AML-193 (cell line): ENCODE measurements around the gene BMAL1.

Experiments used
- DNase-seq, 2 experiments: peaks; one replicate each; lab custom pipeline; 2025; lab: John Stamatoyannopoulos, UW

The BMAL1 gene

GRCh38 chr11:13343931-13344717, 66.5 kb downstream of the BMAL1 start:
- DNase-seq, result peak; percentile 54 to 68

GRCh38 chr11:13344818-13345217, 67.2 kb downstream of the BMAL1 start:
- no peak for DNase-seq

DNA sequence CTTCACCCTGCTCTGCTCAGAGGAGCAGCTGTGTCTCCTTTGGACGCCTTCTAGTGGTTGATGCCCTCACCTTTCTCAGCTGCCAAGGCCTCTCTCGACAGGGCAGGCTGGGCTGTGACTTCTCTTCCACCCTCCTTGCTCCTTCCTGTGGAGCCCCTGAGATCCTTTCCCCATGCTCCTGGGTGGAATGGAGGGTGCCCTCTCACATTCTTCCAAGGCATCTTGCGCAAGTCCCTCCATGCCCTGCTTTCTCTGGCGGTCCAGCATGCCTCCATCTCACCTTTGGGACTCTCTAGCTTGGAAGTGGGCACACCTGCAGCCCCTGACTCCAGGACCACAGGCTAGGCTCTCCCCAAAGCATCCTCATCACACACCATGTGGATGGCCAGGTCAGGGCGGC, 68.9 kb downstream of the BMAL1 start:
- DNase-seq, result no peak

DNA sequence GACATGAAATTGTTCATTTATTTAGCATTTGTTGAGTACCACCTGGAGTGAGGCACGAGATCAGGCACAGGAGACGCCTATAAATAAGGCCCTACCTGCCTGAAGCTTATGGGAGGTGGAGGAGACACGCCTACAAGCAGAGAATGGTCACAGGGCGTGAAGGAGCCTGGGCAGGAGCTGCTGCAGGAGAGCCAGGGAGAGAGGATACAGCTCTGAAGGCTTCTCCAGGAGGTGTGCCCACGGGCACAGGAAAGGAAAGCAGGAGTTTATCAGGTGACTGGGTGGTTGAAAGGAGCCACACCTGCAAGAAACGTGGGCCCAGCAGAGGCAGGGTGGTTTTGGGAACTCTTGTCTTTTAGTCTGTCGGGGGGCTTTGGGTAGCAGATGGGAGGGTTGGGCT, 70.3 kb downstream of the BMAL1 start:
- DNase-seq, result no peak

DNA sequence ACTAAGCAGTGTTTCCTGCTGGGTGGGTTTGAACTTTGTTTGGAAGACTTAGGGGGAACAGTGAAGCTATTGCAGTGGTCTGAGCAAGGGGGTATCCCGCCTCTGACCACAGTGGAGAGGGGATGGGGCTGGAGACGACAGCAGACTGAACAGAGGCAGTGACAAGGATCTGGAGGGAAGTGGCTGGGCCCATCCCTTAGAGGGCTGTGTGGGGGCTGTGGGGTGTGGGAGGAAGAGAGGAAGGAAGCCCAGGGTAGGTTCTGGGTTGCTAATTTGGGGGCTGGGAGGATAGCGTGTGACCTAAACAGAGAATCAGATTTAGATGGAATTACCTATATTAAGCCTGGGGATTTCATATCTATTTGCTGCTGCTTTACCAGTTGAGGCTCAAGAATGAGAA, 70.7 kb downstream of the BMAL1 start:
- DNase-seq, result no peak

- DNase-seq, result no peak
Measured at GRCh38 chr11:13349046-13349445, 71.5 kb downstream of the BMAL1 start.

DNA sequence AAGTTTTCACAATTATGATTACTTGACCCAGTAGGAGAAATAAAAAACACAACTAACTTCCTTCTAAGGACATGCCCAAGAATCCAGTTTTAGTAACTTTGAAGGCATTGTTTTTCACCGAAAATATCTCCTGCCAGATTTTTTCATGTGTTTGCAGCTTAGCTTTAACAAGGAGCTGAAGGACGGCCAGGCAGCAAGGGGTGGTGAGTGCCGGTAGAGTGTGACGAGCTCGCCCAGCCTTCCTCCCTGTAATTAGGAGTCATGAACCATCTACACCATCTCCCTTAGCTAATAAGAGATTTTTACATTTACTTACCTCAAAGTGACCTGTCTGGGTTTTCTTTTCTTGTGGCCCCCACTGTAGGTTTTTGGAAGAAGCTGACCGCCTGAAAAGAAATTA, 72.0 kb downstream of the BMAL1 start:
- DNase-seq, result no peak

- no peak for DNase-seq
Measured at GRCh38 chr11:13352711-13353110, 75.1 kb downstream of the BMAL1 start.

DNA sequence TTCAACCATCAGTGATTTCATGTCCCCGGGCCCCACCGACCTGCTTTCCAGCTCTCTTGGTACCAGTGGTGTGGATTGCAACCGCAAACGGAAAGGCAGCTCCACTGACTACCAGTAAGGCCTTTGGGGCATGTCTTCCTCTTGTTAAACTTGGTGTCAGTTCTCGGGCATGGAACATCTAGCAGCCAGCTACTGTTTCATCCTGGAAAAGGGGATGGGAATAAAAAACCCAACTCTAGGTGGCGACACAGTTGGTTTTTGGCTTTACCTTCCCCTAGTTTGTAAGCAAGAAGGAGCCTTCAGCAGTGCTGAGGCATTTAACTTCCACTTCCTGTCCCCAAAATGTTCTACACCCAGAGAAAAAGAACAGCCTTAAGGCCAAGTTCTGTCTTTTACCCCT, 76.7 kb downstream of the BMAL1 start:
- peak; percentile 32 to 42 for DNase-seq

- no peak for DNase-seq
Measured at GRCh38 chr11:13355191-13355590, 77.6 kb downstream of the BMAL1 start.

GRCh38 chr11:13357232-13357631, 79.6 kb downstream of the BMAL1 start:
- DNase-seq, result no peak

GRCh38 chr11:13358596-13359270, 81.1 kb downstream of the BMAL1 start:
- no peak for DNase-seq

GRCh38 chr11:13362596-13363109, 85.1 kb downstream of the BMAL1 start:
- DNase-seq, result no peak

DNA sequence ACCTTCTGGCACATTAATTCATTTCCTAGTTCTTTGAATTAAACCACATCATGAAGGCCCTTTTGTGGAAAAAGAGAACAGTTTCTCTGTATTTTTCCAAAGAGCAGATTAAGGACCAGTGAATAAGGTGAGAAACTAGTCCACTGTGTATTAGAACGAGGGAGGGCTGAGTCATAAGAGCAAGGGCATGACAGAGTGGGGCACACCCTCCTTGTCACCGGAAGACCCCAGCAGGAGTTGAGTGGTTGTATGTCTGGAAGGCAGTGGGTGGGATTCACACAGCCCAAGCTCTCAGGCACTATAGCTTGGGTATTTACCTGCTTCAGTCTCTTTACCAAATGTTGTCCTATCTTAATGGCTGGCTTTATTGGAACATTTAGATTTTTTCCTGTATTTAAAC, 86.8 kb downstream of the BMAL1 start:
- no peak for DNase-seq

GRCh38 chr11:13366266-13367026, 88.9 kb downstream of the BMAL1 start:
- DNase-seq, result no peak

- DNase-seq, result no peak
Measured at GRCh38 chr11:13367115-13367514, 89.5 kb downstream of the BMAL1 start.

DNA sequence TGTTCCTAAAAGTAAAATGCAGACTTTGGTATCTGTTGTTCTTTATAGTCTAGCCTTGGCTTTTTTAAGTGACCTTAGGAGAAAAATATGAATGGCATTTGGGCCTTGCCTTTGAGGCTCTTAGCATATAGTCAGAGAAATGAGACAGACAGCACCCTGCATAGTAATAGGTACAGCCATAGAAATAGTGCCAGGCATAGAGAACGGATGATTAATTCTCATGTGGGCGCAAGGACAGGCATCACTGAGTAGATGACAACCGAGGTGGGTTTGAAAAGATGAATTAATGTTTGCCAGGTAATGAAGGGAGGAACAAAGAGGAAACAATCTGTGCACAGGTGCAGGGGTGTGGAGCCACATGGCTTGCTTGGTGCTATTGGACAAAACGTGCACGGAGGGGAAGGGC, 90.5 kb downstream of the BMAL1 start:
- no peak for DNase-seq

DNA sequence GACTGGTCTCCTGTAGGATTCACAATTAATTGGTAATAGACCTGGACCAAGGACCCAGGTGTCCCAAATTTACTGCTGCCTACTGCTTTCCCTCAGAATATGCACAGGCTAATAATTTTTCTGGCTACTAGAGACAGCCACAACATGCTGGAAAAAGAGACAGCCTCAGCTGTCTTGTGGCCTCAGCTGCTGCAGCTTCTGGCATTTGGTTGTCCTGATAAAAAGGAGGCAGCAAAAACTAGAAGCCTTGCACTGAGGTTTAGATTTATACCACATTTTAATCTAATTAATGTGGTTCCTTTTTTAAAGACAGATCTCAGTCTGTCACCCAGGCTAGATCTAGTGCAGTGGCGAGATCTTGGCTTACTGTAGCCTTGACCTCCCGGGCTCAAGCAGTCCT, 95.6 kb downstream of the BMAL1 start:
- no peak for DNase-seq

- DNase-seq, result no peak
Measured at GRCh38 chr11:13375798-13376197, 98.2 kb downstream of the BMAL1 start.

- DNase-seq, result no peak
Measured at GRCh38 chr11:13376402-13376801, 98.8 kb downstream of the BMAL1 start.

DNA sequence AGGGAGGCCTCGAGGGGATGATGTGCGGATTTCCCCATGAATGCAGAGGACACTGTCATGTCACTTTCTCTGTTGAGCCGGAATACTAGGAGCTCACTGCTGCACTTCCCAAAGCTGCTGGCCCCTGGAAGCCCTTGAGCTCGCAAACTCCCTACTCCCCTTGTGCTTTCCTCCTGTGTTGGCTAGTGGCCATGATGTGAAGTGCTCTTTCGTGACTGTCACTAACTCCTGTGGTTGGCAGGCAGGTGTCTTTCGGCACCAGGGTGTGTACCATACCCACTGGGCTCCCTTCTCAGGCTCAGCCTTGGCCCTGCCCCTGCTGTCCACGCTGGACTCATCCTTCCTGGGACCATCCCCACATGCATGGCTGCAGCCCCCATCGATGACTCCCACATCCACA, 99.2 kb downstream of the BMAL1 start:
- DNase-seq, result no peak

- no peak for DNase-seq
Measured at GRCh38 chr11:13378316-13378715, 100.7 kb downstream of the BMAL1 start.

- DNase-seq, result no peak
Measured at GRCh38 chr11:13380731-13381130, 103.1 kb downstream of the BMAL1 start.
